HepG2 (cell line): ENCODE results near the gene ASTN2. TPM values are rescaled to one million over a fixed set of nuclear protein-coding genes. Genes with fewer than 3 reads are reported as not detected.

ENCODE experiments used
- ATRX ChIP-seq: sonication (generic); formaldehyde crosslinking; IDR thresholded peaks from 2 replicates; pipeline ENCODE4 v1.4.0; 2020; ENCODE audit warnings: missing genetic modification reagents, borderline replicate concordance
- FOXC1 ChIP-seq: sonication (generic); formaldehyde crosslinking; IDR thresholded peaks from 2 replicates; pipeline ENCODE4 v1.8.0; 2022; ENCODE audit warnings: mild to moderate bottlenecking, missing genetic modification reagents, borderline replicate concordance
- HNRNPLL ChIP-seq: fragments of 200-400 bp; formaldehyde crosslinking; IDR thresholded peaks from 2 replicates; pipeline ENCODE4 v1.6.1; 2017; ENCODE audit warnings: mild to moderate bottlenecking, low read depth, low read length; ENCODE audit not compliant: poor library complexity, severe bottlenecking
- KAT8 ChIP-seq: IDR thresholded peaks from 2 replicates; pipeline ENCODE4 v1.6.1; 2016; ENCODE audit warnings: missing genetic modification reagents, missing compliant biosample characterization
- KDM4B ChIP-seq: sonication (generic); formaldehyde crosslinking; IDR thresholded peaks from 2 replicates; pipeline ENCODE4 v1.4.0; 2020; ENCODE audit warnings: missing genetic modification reagents
- POLR2G ChIP-seq: fragments of 200-400 bp; formaldehyde crosslinking; IDR thresholded peaks from 2 replicates; pipeline ENCODE4 v1.6.1; 2018; ENCODE audit warnings: mild to moderate bottlenecking, low read depth, low read length, moderate library complexity
- TARDBP ChIP-seq: sonication (generic); formaldehyde crosslinking; IDR thresholded peaks from 2 replicates; pipeline ENCODE4 v1.8.0; 2022; ENCODE audit warnings: mild to moderate bottlenecking, missing genetic modification reagents
- ZMYM4 ChIP-seq: sonication (generic); formaldehyde crosslinking; IDR thresholded peaks from 2 replicates; pipeline ENCODE4 v1.8.1; 2023; ENCODE audit warnings: mild to moderate bottlenecking, missing genetic modification reagents
- ZNF317 ChIP-seq: sonication (generic); formaldehyde crosslinking; IDR thresholded peaks from 2 replicates; pipeline ENCODE4 v1.5.0; 2020; ENCODE audit warnings: mild to moderate bottlenecking, missing genetic modification reagents
- ZNF564 ChIP-seq: sonication (generic); formaldehyde crosslinking; IDR thresholded peaks from 2 replicates; pipeline ENCODE4 v1.8.1; 2023; ENCODE audit warnings: mild to moderate bottlenecking, missing genetic modification reagents
- polyA plus RNA-seq, 8 experiments: library from polyadenylated mRNA; depleted of rRNA in 3 of 8; stranded (reverse) in 7 of 8; unstranded in 1 of 8; fragments of >200 nt; fragmentation: Illumina TruSeq in 4 of 8; extraction: Trizol in 4 of 8; gene quantifications; 2 replicates each; pipeline versions ENCODE4 v1.2.1 to v1.2.3, GENCODE V29; 2011 to 2016; ENCODE audit warnings: low read depth in 4 of 8, missing spikeins in 1 of 8, mixed read lengths in 1 of 8; ENCODE audit not compliant: insufficient read depth in 1 of 8
- total RNA-seq, 5 experiments: library from RNA; depleted of rRNA; stranded (reverse); fragments of >200 nt; fragmentation: Illumina TruSeq; extraction: Trizol; gene quantifications; 2 replicates each; pipeline ENCODE4 v1.2.3, GENCODE V29; 2016; ENCODE audit warnings: low read depth in 1 of 5
- TF ChIP-seq, protein P1 (sequence below): sonication (generic); formaldehyde crosslinking; IDR thresholded peaks from 2 replicates; pipeline ENCODE4 v1.8.0; 2023; ENCODE audit warnings: mild to moderate bottlenecking, missing genetic modification reagents
- TF ChIP-seq, protein P2 (sequence below): sonication (generic); formaldehyde crosslinking; IDR thresholded peaks from 2 replicates; pipeline ENCODE4 v1.5.0; 2020; ENCODE audit warnings: mild to moderate bottlenecking, missing genetic modification reagents

The ASTN2 gene
- total and polyA plus RNA-seq, 2 of the 13 experiments (the other 11 are each of a cell fraction or from before 2014, with no cell fraction given) = 5.2 to 13.5 TPM

DNA sequence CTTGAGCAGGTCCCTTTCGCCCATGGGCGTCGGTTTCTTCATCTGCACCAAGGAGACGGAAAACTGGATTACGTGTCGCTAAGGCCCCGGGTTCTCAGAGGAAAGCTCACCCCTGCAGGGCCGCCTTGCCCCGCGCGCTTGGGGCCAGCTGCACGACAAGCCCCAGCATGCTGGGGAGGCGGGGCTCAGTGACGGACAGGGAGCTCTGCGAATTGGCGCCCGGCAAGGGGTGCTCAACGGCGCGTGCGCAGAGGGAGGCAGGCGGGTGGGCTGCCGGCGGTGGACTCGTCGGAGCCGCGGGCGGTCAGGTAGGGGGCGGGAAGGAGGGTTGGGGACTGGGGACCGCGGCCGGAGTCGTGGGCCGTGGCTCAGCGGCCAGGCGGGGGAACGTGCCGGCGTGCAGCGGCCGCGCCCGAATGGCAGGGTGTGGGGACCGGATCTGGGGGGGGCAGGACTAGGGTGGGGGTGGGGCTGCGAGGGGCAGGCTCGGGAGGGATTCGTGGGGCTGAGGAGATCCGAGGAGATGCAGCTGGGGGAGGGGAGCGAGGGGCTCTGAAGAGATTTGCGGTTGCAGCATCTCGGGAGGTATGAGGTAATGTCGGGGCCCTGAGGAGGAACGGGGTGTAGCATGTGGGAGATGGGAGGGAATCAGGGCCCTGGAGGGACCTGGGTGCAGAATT lies 727.6 kb downstream of the ASTN2 start, which contains the start of gene TRIM32 (continued):
- TF ChIP-seq KDM4B (CRISPR knock-in tag) (0 out of 2 replicates have a peak, but pooled peaks have one; percentile 23), HNRNPLL (peak; percentile 53), ZMYM4 (CRISPR knock-in tag) (peak; percentile 68; the same call in 1 of the 2 replicates), FOXC1 (CRISPR knock-in tag) (no peak; the same call in 1 of the 2 replicates), POLR2G (peak; percentile 88), KAT8 (CRISPR knock-in tag) (peak; percentile 73; the same call in 1 of the 2 replicates), TARDBP (CRISPR knock-in tag) (peak; percentile 57; the same call in 1 of the 2 replicates), ZNF564 (CRISPR knock-in tag) (peak; percentile 47; the same call in 1 of the 2 replicates), ZNF317 (CRISPR knock-in tag) (peak; percentile 48; the same call in 1 of the 2 replicates), ATRX (0 out of 2 replicates have a peak, but pooled peaks have one; percentile 82)
- TF ChIP-seq, protein P1, sequence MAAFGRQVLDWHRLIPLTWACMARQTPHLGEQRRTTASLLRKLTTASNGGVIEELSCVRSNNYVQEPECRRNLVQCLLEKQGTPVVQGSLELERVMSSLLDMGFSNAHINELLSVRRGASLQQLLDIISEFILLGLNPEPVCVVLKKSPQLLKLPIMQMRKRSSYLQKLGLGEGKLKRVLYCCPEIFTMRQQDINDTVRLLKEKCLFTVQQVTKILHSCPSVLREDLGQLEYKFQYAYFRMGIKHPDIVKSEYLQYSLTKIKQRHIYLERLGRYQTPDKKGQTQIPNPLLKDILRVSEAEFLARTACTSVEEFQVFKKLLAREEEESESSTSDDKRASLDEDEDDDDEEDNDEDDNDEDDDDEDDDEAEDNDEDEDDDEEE (CRISPR knock-in tag) = no peak
- TF ChIP-seq, protein P2, sequence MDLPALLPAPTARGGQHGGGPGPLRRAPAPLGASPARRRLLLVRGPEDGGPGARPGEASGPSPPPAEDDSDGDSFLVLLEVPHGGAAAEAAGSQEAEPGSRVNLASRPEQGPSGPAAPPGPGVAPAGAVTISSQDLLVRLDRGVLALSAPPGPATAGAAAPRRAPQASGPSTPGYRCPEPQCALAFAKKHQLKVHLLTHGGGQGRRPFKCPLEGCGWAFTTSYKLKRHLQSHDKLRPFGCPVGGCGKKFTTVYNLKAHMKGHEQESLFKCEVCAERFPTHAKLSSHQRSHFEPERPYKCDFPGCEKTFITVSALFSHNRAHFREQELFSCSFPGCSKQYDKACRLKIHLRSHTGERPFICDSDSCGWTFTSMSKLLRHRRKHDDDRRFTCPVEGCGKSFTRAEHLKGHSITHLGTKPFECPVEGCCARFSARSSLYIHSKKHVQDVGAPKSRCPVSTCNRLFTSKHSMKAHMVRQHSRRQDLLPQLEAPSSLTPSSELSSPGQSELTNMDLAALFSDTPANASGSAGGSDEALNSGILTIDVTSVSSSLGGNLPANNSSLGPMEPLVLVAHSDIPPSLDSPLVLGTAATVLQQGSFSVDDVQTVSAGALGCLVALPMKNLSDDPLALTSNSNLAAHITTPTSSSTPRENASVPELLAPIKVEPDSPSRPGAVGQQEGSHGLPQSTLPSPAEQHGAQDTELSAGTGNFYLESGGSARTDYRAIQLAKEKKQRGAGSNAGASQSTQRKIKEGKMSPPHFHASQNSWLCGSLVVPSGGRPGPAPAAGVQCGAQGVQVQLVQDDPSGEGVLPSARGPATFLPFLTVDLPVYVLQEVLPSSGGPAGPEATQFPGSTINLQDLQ (CRISPR knock-in tag) = no peak
